ENCODE measurements around the gene NDUFS3.
A peak's percentile ranks its signal among the peaks of the same experiment; 100 is the strongest.
"Not testable (repeated sequence)": the region's sequence is repeated elsewhere in the genome, so short reads cannot be mapped to it uniquely, and the experiment has no call there.

NDUFS3 gene

DNA sequence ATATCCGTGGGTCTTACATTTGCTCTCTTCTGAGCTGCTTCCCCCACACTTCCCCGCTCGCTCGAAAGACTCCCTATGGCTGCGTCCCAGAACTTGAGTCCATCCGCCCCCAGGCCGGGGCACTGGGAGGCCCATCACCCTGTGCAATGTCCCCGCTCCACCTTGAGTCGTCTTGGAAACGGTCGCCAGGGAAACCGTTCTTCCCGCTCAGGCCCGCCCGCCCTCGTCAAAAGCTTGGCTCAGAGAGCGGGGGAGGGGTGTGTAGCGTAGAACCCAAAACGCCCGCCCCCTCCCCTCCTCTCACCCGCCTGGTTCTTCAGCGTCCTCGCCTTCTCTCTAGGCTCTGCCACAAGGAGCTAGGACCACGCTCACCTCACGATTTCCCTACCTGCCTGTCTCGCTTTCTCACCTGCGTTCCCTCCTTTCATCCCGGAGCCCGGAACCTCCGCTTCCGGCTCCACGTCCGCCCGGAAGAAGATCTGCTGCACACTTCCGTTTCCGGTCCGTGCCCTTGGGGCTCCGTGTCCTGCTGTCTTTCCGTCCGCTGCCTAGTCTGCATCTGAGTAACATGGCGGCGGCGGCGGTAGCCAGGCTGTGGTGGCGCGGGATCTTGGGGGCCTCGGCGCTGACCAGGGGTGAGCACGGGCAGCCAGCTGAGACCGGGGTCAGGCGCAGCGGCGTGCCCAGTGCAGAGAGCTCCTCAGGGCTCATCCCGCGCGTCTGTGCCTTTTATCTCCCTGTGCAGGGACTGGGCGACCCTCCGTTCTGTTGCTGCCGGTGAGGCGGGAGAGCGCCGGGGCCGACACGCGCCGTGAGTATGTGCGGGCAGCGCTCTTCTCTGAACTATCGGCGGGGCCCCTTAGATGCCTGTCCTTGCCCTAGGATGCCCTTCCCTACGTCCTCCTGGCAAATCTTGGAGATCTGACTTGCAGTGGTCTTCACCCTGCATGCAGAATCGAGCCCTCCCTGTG lies at the start of gene NDUFS3, which contains the start of gene KBTBD4:
TSS of gene NDUFS3 (plus strand) at position 551 of the 971 bp plus-strand sequence. CDS start at position 569, 18 bp downstream.
TSS of gene KBTBD4 (minus strand) at position 447 of the 971 bp plus-strand sequence. CDS start at position 428, 19 bp downstream.
- peak; percentile 98 for DNase-seq

DNA sequence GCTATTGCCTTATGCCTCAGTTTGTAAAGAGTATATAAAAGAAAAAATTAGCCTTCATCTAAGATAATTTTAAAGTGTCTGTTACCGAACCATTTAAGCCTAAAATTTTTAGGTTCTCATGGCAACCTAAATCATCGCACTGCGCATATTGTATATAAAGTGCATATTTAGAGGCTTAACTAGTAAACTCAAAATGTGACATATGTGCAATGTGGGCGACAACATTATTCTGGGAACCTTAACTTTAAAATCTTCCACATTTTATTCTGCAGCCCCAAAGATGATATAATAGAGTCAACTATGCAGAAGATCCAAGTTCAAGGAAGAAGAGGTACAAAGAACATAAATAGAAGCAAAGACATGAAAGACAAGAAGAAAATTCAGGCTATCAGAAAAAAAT lies 48.9 kb upstream of the NDUFS3 start:
- DNase-seq: no peak

- not testable (repeated sequence) for DNase-seq
These were observed 48.2 kb upstream of the NDUFS3 start for GRCh38 chr11:47530721-47531120.

GRCh38 chr11:47531666-47532065 lies 47.2 kb upstream of the NDUFS3 start:
- DNase-seq: no peak

- no peak for DNase-seq
These were observed 46.2 kb upstream of the NDUFS3 start for GRCh38 chr11:47532597-47533213.

DNA sequence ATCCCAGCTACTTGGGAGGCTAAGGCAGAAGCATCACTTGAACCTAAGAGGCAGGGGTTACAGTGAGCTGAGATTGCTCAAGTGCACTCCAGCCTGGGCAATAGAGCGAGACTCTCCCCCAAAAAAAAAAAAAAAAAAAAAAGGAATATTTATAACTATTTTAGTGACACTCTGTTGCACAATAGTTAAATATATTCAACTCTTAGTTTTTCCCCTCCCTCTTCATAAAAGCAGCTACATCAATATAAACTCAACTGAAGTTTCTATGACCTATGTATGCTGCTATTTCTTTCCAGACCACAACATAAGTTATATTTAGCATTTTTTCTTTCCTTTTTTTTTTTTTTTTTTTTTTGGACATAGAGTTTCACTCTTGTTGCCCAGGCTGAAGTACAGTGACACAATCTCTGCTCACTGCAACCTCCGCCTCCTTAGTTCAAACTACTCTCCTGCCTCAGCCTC lies 45.2 kb upstream of the NDUFS3 start:
- no peak for DNase-seq

DNA sequence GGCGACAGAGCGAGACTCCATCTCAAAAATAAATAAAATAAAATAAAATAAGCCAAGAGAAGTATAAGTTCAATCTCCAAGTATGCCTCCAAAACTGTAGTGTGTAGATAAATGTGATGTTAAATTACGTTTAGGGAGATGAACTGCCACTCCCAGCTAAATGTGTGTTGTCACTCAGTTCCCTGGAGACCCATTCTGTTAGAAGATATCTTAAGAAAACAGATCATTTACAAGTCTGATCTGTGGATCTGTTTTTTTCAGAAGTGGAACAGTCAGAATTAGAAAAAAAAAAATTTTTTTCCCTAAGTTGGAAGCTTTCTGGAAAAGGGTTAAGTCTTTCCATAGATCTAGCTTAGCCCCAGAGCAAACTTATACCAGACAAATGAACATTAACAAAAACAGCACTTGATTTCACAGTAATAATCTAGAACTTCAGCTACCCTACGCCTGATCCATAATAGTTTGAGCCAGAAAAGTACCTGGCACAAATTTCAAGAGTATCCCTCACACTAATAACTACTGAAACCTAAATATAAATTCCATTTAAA lies 44.1 kb upstream of the NDUFS3 start:
- no peak for DNase-seq

- DNase-seq: no peak
These were observed 42.0 kb upstream of the NDUFS3 start for GRCh38 chr11:47536915-47537314.

DNA sequence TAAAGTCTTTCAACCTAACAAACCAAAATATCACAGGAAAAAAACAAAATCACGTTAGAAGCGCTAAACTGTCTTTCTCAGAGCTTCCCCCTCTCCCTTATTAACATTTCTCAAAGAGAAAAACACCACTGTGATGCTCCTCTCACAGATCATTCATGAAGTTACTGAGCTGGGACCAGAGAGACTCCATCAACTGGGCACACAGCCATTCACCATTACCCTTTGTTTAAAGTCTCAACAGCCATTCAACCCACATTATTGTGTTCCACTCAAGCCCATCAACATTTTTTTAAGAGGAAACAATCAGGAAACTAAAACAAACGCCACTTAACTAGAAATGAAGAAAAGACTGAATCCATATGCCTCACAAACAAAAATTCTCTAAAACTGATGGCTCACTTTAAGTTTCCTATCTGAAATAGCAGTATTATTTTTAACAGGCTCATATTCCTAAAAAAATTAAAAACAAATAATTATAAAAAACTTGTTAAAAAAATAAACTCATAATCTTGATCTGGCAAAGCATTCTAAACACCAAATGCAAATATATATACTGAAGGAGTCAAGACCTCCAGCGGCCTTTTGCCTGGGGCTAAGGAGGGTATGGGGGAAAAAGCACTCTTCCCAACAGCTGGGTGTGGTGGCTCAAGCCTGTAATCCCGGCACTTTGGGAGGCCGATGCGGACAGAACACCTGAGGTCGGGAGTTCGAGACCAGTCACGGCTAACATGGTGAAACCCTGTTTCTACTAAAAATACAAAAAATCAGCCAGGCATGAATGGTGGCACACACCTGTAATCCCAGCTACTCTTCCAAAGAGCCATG lies 39.9 kb upstream of the NDUFS3 start:
- peak; percentile 40 for DNase-seq

DNA sequence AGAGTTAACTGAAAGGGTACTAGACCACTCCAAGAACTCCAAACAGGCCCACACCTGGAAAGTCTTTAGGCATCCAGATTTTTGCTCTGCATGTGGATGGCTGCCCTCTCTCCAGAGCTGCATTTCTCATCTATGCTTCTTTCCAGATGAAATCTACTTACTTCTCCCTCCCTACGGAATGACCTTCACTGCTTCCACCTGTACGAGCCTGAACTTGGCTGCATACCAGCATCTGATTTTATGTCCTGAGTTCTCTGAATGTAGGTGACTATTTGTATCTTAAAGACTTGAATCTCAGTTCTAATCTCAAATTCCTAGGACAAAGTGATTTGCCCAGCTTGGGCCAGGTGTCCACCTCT lies 39.2 kb upstream of the NDUFS3 start:
- DNase-seq: peak; percentile 41

DNA sequence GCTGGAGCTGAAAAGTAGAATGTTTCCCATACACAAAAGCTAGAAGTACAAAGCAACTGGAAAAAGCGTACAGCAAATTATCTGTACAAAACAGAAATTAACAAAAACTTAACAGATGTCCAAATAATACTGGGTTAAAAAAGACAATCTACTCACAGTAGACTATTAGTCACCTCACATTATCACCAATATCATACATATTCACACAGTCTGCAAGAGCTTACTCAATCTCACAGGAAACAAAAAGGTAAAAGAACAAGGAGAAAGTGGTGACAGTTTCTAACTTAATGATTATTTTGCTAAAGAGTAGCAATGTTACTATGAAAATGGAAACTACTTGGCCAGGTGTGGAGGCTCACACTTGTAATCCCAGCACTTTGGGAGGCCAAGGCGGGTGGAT lies 37.8 kb upstream of the NDUFS3 start:
- no peak for DNase-seq

GRCh38 chr11:47545298-47545697 lies 33.6 kb upstream of the NDUFS3 start:
- DNase-seq: no peak

DNA sequence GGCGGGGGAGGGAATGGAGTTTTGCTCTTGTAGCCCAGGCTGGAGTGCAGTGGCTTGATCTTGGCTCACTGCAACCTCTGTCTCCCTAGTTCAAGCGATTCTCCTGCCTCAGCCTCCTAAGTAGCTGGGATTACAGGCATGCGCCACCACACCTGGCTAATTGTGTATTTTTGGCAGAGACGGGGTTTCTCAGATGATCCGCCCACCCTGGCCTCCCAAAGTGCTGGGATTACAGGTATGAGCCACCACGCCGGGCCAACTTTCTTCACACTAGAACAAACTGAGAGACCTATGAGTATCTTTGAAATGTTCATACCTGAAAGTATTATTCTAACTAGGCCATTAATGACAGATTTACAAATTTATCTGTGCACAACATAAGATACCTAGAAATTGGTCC lies 32.6 kb upstream of the NDUFS3 start:
- DNase-seq: peak; percentile 51

GRCh38 chr11:47550288-47551047 lies 28.4 kb upstream of the NDUFS3 start:
- DNase-seq: no peak

DNA sequence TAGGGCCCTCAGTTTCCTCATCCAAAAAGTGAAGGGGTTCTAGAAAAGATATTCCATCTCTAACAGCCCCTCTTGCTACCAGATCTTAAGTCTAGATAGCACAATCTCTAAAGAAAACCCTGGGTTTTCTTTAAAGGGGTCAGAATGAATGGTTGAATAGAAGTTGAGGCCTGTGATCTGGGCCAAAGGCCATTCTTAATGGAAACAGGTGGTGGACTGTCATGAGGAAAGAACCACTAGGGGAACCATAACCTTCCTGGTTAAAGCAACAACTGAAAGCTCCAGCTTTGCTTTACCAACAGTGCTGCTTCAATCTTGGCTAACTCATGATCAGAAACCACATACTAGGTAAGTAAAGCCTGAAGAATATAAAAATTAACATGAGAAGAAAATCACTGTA lies 27.8 kb upstream of the NDUFS3 start:
- no peak for DNase-seq

DNA sequence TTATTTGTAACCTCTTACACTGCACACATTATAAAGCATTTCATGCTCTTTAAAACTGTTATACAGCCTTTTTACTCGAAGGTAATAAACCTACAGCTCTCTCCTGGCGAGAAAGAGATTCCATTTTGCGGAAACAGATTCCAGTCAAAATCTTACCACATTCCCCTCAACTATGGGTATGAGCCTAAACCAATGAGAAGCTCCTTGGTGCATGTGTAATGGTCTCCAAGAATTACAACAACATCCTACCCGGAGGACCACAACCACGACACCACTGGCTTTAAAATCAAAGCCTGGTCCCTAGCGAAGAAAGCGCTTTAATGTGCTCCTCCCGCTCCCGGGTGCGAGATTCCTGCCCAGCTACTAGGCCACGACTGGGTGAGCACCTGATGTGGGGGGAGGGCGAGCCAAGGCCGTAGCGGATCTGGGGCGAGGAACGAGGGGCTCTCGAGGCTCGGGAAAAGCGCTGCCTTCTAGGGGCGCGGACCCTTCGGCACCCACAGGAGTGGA lies 26.8 kb upstream of the NDUFS3 start:
- no peak for DNase-seq

DNA sequence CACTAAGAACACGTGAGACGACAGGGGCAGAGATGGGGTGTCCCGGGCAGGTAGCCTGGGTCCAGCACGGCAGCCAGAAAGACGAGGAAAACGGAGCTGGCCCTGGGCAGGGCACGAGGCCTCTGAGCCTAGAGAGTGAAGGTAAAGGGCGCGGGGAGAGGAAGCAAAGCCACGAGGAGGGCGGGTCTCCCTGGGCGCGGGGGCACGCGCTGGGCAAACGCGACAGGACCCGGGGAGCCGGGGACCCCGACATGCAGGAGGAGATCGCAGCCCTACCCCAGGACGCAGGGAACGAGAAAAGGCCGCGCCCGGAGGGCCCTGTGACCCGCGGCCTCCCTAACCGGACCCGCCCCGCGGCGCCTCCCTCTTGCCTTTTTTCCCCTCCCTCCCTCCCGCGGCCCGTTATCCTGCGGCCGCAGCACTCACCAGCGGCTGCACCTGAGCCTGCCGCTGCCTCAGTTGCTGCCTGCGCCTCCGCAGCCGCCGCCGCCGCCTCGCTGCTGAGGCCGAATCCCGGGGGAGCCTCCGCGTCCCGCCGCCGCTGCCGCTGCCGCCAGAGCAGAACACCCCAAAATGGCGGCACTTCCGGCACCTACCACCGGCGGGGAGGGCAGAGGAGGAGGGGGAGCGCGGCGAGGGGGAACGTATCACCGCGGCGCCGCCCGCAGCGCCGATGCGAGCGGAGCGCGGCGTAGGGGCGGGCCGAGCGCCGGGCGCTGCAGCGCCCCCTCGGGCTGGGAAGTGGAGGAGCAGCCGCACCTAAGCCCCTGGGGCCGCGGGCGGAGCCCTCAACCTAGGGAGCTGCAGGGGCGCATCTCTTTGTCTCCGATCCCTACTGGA lies 26.1 kb upstream of the NDUFS3 start, which contains the start of gene CELF1:
TSS of gene CELF1 (minus strand) at position 567 of the 840 bp plus-strand sequence. CDS start 53,609 bp downstream, outside the sequence.
- peak; percentile 95 for DNase-seq

DNA sequence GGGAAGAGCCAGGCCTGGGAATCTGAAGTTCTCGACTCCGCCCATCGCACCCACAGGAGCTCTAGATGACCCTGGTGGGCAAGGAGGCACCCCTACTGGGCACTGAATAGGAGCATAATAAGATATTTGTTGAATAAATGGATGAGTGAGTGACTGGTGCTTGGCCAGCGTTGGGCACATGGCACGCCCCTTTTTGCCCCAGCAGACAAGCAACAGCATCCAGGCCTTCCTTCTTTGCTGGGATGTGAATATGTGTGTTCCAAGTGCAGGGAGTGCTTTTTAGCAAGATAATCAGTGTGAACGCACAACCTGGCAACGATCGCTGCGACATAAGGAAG lies 25.5 kb upstream of the NDUFS3 start:
- no peak for DNase-seq

DNA sequence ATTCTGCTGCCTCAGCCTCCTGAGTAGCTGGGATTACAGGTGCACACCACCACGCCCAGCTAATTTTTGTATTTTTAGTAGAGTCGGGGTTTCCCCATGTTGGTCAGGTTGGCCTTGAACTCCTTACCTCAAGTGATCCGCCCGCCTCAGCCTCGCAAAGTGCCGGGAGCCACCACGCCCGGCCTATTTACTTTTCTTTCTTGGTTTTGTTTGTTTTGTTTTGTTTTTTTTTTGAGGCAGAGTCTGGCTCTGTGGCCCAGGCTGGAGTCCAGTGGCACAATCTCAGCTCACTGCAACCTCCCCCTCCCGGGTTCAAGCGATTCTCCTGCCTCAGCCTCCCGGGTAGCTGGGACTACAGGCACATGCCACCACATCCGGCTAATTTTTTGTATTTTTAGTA lies 21.9 kb upstream of the NDUFS3 start:
- not testable (repeated sequence) for DNase-seq

- no peak for DNase-seq
These were observed 20.2 kb upstream of the NDUFS3 start for GRCh38 chr11:47558695-47559094.

GRCh38 chr11:47560426-47560825 lies 18.4 kb upstream of the NDUFS3 start:
- no peak for DNase-seq

All from activated CD8-positive, alpha-beta memory T cell treated with anti-CD3 and anti-CD28 coated beads for 24 hours (primary cell).